Type B pancreatic cell (in vitro differentiated cells): ENCODE measurements around the gene DNAJC18. TPM values are rescaled to one million over a fixed set of nuclear protein-coding genes. Genes with fewer than 3 reads are reported as not detected.

Experiments
- DNase-seq: peaks from one replicate; pipeline ENCODE4 v3.0.0; 2021; ENCODE audit warnings: mixed read lengths; ENCODE audit not compliant: unreplicated experiment; ENCODE audit errors: extremely low spot score
- H3K27ac Mint-ChIP-seq: 2 replicates; pipeline ENCODE4 v1.8.0; 2021; ENCODE audit warnings: mild to moderate bottlenecking, mixed read lengths
- H3K27me3 Mint-ChIP-seq: 2 replicates; pipeline ENCODE4 v1.8.0; 2021; ENCODE audit warnings: mixed read lengths
- H3K36me3 Mint-ChIP-seq: 2 replicates; pipeline ENCODE4 v1.8.0; 2021; ENCODE audit warnings: mixed read lengths
- H3K4me1 Mint-ChIP-seq: one replicate; pipeline ENCODE4 v1.8.0; 2021; ENCODE audit warnings: mixed read lengths; ENCODE audit not compliant: unreplicated experiment
- H3K4me3 Mint-ChIP-seq: 2 replicates; pipeline ENCODE4 v1.8.0; 2021; ENCODE audit warnings: mild to moderate bottlenecking, mixed read lengths
- H3K9me3 Mint-ChIP-seq: 2 replicates; pipeline ENCODE4 v1.8.0; 2021; ENCODE audit warnings: mixed read lengths
- total RNA-seq: library from RNA; stranded (reverse); gene quantifications from 2 replicates; pipeline ENCODE4 v1.2.1, GENCODE V29; 2021; ENCODE audit warnings: low replicate concordance
- TF ChIP-seq, protein P1 (sequence below): fragments of 200-600 bp; sonication (generic); conservative IDR thresholded peaks from 2 replicates; pipeline ENCODE4 v1.5.0; 2021; ENCODE audit warnings: antibody characterized with exemption, mild to moderate bottlenecking

Gene DNAJC18
- total RNA-seq, 1 donor from 2014 or later: 25.8 TPM

DNA sequence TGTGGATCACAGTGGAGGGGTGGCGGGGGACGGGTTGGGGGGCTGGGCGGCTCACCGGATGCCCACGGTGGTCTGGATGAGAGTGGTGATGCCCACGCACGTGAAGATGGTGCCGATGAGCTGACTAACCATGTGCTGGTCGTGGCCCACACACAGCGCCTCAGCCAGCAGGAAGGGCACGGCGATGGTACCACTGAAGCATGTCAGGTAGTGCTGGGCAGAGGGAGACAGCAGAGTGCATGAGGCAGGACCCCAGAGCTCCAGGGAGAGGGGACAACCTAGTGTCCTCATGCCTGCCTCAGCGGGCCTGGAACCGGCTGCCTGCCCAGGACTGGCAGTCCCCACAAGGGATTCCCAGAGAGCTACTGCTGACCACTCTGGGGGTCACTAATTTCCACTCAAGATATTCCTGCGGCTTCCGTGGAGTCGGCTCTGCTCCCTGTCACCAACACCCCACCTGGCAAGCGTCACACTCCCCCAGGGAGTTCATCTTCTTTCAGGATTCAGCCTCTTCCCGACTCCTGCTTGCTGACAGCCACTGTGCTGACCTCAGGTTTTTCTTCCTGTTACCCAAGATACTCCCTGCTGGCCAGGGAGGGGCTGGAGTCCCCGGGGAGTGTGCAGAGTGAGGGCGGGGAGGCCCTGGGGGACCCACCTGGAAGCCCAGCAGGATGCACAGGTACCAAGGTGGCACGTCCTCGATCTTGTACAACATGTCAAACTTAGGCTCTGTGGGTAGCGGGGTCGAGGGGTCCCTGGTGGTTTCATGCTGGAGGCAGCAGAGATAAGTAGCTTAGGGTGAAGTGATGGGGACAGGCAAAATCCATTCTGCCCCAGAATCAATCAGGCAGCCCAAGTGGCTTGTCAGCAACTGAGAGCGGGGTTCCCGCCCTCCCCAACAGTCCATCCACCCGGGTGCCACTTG, 57.2 kb downstream of the DNAJC18 start:
- Mint-ChIP-seq H3K4me3 (no peak overlapping the region), H3K27me3 (no peaks in the 10 kb centered on the region), H3K9me3 (no peaks in the 10 kb centered on the region), H3K27ac (no peak overlapping the region), H3K4me1 (peaks cover 7% of the 10 kb centered on the region), H3K36me3 (no peaks in the 10 kb centered on the region)
- no peak for DNase-seq
- TF ChIP-seq, protein P1, sequence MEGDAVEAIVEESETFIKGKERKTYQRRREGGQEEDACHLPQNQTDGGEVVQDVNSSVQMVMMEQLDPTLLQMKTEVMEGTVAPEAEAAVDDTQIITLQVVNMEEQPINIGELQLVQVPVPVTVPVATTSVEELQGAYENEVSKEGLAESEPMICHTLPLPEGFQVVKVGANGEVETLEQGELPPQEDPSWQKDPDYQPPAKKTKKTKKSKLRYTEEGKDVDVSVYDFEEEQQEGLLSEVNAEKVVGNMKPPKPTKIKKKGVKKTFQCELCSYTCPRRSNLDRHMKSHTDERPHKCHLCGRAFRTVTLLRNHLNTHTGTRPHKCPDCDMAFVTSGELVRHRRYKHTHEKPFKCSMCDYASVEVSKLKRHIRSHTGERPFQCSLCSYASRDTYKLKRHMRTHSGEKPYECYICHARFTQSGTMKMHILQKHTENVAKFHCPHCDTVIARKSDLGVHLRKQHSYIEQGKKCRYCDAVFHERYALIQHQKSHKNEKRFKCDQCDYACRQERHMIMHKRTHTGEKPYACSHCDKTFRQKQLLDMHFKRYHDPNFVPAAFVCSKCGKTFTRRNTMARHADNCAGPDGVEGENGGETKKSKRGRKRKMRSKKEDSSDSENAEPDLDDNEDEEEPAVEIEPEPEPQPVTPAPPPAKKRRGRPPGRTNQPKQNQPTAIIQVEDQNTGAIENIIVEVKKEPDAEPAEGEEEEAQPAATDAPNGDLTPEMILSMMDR: no peak

DNA sequence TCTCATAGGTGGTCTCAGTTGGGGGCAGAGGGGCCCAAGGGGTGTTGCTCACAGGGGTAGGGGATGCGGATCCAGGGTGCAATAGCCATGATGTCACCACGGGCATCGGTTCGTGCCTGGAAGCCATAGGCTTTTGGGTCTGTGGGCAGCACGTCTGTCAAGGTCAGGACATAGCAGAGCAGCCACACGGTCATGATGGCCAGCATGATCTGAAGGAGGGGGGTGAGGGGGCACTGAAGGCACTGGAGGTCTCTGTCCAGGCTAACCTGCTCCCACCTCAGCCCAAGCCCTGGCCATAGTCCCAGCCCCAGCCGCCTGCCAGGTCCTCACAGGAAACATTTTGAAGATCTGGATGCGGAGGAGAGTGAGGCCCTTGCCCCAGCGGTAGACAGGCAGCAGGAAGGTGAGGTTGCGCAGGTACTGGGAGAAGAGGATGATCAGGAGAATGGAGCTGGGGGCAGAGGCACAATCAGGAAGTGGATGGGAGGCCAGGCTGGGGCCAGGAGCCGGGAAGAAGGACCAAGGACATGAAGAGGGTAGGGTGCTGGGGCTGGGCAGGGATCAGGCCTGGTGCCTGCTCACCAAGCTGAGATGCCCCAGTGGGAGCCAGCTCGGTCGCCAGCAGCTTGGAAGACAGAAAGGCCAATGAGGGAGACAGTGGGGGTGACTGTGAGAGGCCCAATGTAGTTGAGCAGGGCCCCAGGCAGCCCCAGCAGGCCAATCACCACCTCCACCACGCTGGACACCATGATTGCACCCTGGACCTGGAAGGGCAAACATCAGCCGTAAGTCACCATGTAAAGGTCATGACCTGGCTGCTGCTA, 59.5 kb downstream of the DNAJC18 start:
- Mint-ChIP-seq H3K9me3 (no peaks in the 10 kb centered on the region), H3K4me3 (no peak overlapping the region), H3K27ac (no peak overlapping the region), H3K4me1 (peaks cover 7% of the 10 kb centered on the region), H3K36me3 (no peaks in the 10 kb centered on the region), H3K27me3 (no peaks in the 10 kb centered on the region)
- DNase-seq: no peak
- TF ChIP-seq, protein P1: no peak

DNA sequence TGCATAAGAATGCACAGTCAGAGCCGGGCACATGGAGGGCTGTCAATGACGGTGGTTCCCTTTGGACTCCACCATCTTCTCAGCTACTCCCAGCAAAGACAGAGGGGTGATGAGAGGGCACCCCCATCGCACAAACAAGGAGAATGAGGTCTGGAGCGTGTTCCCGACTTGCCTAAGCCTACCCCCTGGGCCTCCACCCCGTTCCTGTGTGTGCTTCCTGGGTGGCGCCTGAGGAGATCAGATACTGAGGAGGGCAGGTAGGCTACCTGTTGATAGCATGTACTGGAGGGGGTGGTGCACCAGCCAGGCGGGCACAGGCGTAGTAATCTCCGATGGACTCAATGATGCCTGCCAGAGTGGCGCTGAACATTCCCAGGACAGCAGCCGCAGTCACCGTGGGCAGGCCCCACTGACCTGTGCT, 60.4 kb downstream of the DNAJC18 start:
- H3K36me3 Mint-ChIP-seq: no peaks in the 10 kb centered on the region
- H3K9me3 Mint-ChIP-seq: no peaks in the 10 kb centered on the region
- DNase-seq: no peak
- H3K4me3 Mint-ChIP-seq: no peak overlapping the region
- no peak overlapping the region for H3K27ac Mint-ChIP-seq
- peaks cover 7% of the 10 kb centered on the region for H3K4me1 Mint-ChIP-seq
- TF ChIP-seq, protein P1: no peak
- H3K27me3 Mint-ChIP-seq: no peaks in the 10 kb centered on the region

DNA sequence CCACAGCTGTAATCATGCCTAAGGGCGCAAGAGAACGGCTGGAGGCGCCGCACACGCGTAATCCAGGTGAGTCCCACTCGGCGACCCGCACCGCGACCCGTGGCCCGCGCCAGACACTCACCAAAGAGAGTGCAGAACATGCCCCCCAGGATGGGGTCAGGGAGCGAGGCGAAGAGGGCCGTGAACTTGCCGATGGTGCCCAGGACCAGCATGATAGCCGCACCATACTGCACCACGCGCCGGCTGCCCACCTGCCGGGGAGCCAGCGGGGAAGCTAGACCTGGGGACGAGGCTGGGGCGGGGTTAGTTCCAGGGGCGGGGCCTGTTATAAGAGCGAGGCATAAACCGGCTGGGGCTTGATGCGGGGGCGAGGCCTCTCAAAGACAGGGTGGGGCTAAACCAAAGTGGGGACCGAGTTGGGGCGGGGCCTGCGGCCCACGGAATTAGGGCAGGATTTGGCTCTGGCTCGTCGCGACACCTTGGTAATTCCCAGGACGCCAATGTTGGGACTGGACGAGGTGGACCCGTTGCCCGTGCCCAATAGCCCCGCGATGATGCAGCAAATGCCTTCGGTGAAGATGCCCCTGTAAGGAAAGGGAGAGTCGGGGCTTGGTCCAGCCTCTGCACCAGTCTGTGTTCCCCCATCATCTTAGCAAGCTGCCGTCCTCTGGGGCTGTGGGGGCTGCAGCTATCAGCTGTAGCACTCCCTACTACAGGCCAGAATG, 61.1 kb downstream of the DNAJC18 start:
- Mint-ChIP-seq H3K27me3 (no peaks in the 10 kb centered on the region), H3K36me3 (peaks cover 3% of the 10 kb centered on the region), H3K9me3 (no peaks in the 10 kb centered on the region), H3K27ac (no peak overlapping the region), H3K4me3 (no peak overlapping the region), H3K4me1 (peaks cover 2% of the 10 kb centered on the region)
- TF ChIP-seq, protein P1: no peak
- no peak for DNase-seq

DNA sequence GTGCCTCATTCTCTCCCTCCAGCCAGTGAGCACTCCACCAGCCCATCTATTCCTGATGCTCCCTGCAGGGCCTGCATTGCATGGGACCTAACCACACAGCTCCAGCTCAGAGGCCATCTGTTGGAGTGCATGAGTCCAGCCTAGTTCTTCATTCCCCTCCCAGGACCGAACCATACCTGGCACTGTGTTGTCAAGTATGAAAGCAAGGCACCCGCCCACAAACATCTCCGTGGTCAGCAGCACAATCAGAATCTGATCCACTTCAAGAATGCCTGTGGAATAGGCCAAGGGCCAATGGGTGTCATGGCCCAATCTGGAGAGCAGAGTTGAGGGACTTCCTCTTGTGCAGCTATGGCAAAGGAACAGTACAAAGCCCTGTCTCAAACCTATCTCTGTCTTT, 62.1 kb downstream of the DNAJC18 start:
- Mint-ChIP-seq H3K27ac (no peak overlapping the region), H3K4me1 (no peaks in the 10 kb centered on the region), H3K27me3 (no peaks in the 10 kb centered on the region), H3K9me3 (no peaks in the 10 kb centered on the region), H3K36me3 (peaks cover 7% of the 10 kb centered on the region), H3K4me3 (no peak overlapping the region)
- no peak for DNase-seq
- TF ChIP-seq, protein P1: no peak
